Ascending aorta (tissue), 2 donors: ENCODE data around the gene RXRA. TPM values are rescaled to one million over a fixed set of nuclear protein-coding genes. Genes with fewer than 3 reads are reported as not detected.

Experiments
- DNase-seq, 2 donors: peaks; one replicate each; pipeline ENCODE4 v3.0.0-alpha.2; 2019; ENCODE audit warnings: low spot score in 2 of 2
- H3K27ac ChIP-seq, 2 donors: fragments of 200-600 bp; sonication (generic); one replicate each; pipeline ENCODE4 v1.5.1; 2016 to 2017; ENCODE audit warnings: mild to moderate bottlenecking in 1 of 2
- H3K27me3 ChIP-seq: fragments of 200-600 bp; sonication (generic); one replicate; pipeline ENCODE4 v1.5.1; 2017
- H3K36me3 ChIP-seq, 2 donors: fragments of 200-600 bp; sonication (generic); one replicate each; pipeline ENCODE4 v1.5.1; 2016
- H3K4me1 ChIP-seq, 2 donors: fragments of 200-600 bp; sonication (generic); one replicate each; pipeline ENCODE4 v1.5.1; 2016 to 2017; ENCODE audit warnings: mild to moderate bottlenecking in 1 of 2
- H3K4me3 ChIP-seq, 2 donors: fragments of 200-600 bp; sonication (generic); one replicate each; pipeline ENCODE4 v1.5.1; 2016 to 2017; ENCODE audit warnings: mild to moderate bottlenecking in 1 of 2
- H3K9me3 ChIP-seq, 2 donors: fragments of 200-600 bp; sonication (generic); one replicate each; pipeline ENCODE4 v1.5.1; 2016
- intact Hi-C: fragments of 100-400 bp; cut with DNase I; formaldehyde crosslinking; loops from one replicate; pipeline ENCODE4 v1.15.1; 2023
- total RNA-seq: library from RNA; depleted of rRNA; stranded (reverse); fragments of >200 nt; gene quantifications from one replicate; pipeline ENCODE4 v1.1.0, GENCODE V29; 2016
- TF ChIP-seq, protein P1 (sequence below), 3 experiments: fragments of 200-600 bp in 2 of 3; fragments of 450-650 bp in 1 of 3; sonication (generic) in 2 of 3; IDR thresholded peaks; one replicate each; pipeline ENCODE4 v1.5.1; 2016 to 2019; ENCODE audit warnings: antibody characterized with exemption in 3 of 3, mild to moderate bottlenecking in 1 of 3, moderate library complexity in 1 of 3

Gene RXRA
- total RNA-seq, 1 donor from 2014 or later = 64.1 TPM

DNA sequence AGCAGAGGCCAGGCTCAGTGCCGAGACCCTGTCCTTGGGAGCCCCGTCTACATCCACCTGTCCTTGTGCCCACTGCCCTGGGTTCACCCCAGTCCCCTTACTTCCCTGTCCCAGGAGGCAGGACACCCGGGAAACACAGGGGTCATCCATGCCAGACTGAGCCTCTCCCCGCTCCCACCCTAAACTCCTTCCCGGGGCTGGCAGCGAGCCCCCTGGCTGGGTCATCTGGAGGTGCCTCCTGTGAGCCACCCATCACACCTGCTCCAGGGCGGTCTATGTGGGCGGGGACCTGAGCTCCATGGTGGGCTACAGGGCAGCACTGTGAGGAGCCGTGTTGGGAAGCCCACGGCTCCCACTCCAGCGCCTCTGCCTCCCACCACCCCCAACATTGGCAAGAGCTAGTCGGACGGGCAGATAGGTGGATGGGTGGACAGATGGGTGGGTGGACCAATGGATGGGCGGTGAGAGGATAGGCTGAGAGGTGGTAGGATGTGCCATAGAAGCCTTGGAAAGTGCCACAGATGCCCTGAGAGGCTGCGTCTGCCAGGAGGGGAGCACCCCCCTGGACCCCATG lies 42.5 kb upstream of the RXRA start:
- Histone ChIP-seq H3K36me3 (no peaks in the 10 kb centered on the region), H3K4me1 (peaks cover 12 to 18% of the 10 kb centered on the region in 2 donors), H3K27me3 (no peaks in the 10 kb centered on the region), H3K9me3 (no peaks in the 10 kb centered on the region), H3K4me3 (peak overlapping the region in 1 of 2 donors; percentile 28), H3K27ac (peak overlapping the region in 1 of 2 donors; percentile 52)
- DNase-seq = no peak
- TF ChIP-seq, protein P1, sequence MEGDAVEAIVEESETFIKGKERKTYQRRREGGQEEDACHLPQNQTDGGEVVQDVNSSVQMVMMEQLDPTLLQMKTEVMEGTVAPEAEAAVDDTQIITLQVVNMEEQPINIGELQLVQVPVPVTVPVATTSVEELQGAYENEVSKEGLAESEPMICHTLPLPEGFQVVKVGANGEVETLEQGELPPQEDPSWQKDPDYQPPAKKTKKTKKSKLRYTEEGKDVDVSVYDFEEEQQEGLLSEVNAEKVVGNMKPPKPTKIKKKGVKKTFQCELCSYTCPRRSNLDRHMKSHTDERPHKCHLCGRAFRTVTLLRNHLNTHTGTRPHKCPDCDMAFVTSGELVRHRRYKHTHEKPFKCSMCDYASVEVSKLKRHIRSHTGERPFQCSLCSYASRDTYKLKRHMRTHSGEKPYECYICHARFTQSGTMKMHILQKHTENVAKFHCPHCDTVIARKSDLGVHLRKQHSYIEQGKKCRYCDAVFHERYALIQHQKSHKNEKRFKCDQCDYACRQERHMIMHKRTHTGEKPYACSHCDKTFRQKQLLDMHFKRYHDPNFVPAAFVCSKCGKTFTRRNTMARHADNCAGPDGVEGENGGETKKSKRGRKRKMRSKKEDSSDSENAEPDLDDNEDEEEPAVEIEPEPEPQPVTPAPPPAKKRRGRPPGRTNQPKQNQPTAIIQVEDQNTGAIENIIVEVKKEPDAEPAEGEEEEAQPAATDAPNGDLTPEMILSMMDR (IDR thresholded peaks at IDR 0.05) = no peak
- intact Hi-C loops = loop anchor here (2.0 to 5.0 kb wide), 2 partner anchors 41 to 111 kb away; no protein-coding TSS in a partner anchor

DNA sequence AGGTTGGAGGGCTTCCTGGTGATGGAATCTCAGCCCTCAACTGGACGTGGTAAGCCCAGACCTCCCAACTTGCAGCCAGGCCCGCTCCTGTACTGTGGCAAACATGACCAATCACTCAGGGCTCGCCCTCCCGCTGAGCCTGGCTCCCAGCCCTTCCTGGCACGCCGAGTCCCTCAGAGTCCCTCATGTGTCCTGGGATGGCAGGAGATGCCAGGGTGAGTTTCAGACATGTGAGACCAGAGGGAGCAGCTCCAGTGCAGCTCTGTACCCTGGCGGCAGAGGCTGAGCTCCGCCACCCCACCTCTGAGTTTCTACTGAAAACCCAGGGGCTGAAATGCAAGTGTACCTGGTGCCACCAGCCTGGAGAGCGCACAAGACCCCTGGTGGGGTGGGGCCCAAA lies 42.0 kb upstream of the RXRA start:
- H3K36me3 ChIP-seq = no peaks in the 10 kb centered on the region
- H3K4me3 ChIP-seq = no peak overlapping the region
- TF ChIP-seq, protein P1 (IDR thresholded peaks at IDR 0.05) = no peak
- intact Hi-C loops = loop anchor here (5.0 kb wide), 1 partner anchor 112 kb away; no protein-coding TSS in a partner anchor
- no peaks in the 10 kb centered on the region for H3K9me3 ChIP-seq
- H3K27me3 ChIP-seq = no peaks in the 10 kb centered on the region
- peak; percentile 15 to 82 for DNase-seq
- H3K4me1 ChIP-seq = peaks cover 12 to 18% of the 10 kb centered on the region in 2 donors
- no peak overlapping the region for H3K27ac ChIP-seq

DNA sequence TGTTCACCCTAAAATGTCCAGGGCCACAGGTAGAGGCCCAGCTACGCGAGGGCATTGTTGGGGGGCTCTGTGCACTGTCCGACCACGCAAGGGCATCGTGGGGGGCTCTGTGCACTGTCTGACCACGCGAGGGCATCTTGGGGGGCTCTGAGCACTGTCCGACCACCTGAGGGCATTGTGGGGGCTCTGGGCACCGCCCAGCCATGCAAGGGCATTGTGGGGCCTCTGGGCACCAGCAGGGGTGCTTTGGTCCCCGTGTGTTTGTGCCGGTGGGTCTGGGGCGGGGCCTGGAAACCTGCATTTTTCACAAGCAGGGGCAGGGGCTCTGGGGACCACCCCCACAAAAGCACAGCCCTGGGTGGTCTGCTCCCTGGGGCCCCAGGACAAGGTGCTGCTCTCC lies 41.5 kb upstream of the RXRA start:
- no peak for DNase-seq
- Histone ChIP-seq H3K9me3 (no peaks in the 10 kb centered on the region), H3K36me3 (no peaks in the 10 kb centered on the region), H3K27me3 (no peaks in the 10 kb centered on the region), H3K4me1 (peaks cover 12 to 18% of the 10 kb centered on the region in 2 donors), H3K27ac (no peak overlapping the region), H3K4me3 (no peak overlapping the region)
- intact Hi-C loops = loop anchor here (5.0 kb wide), 1 partner anchor 112 kb away; no protein-coding TSS in a partner anchor
- TF ChIP-seq, protein P1 (IDR thresholded peaks at IDR 0.05) = no peak

DNA sequence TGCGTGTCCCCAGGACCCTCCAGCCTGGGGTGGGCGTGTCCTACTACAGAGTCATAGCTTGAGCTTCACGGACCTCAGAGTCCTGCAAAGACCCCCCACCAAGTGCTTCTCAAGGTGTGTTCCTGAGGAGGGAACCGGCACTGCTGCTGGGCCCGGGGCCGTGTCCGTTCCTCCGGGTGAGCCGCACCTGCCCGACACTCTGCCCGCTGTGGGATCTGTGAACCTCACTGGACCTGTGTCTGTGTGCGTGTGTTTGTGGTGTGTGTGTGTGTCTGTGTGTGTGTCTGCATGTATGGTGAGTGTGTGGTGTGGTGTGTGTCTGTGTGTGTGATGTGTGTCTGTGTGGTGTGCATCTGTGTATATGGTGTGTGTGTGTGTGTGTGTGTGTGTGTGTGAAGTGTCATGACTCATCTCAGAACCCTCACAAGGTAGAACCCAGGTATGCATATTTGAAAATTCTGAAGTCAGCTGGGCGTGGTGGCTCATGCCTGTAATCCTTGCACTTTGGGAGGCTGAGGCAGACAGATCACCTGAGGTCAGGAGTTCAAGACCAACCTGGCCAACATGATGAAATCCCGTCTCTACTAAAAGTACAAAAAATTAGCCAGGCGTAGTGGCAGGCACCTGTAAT lies 40.9 kb upstream of the RXRA start:
- Histone ChIP-seq H3K4me1 (peaks cover 12 to 18% of the 10 kb centered on the region in 2 donors), H3K36me3 (no peaks in the 10 kb centered on the region), H3K27ac (no peak overlapping the region), H3K4me3 (no peak overlapping the region), H3K9me3 (no peaks in the 10 kb centered on the region), H3K27me3 (no peaks in the 10 kb centered on the region)
- intact Hi-C loops = no loop called here
- no peak for DNase-seq
- TF ChIP-seq, protein P1 (IDR thresholded peaks at IDR 0.05) = no peak

DNA sequence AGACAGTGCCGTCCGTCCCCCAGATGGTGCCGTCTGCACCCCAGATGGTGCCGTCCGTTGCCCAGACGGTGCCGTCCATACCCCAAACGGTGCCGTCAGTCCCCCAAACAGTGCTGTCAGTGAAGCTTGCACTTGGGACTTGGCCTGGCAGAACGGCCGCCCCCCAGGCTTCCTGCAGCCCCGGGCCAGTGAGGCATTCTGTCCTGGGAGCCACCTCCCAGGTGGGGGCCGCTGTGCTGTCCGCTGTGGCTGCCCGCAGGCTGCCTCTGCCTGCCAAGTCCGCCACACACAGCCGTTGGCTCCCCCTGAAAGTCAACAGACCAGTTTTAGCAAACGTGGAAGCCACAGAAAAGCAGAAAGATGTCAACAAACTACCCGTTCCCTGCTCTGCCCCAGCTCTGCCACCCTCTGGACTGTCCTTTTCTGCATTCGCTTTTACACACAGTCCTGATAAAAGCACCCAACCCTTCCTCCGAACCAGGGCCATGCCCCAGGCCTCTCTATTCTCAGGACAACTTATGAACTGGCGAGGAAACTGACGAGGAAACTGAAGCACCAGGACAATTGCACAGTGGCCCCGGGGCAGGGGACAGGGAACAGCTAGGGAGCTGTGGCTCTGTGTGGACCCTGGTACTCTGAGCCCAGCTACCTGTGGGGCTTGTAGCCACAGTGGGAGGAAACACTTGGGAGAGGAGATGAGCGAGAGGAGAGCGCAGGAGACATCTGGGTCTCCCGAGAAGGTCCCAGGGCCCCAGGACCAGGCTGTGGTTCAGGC lies 39.6 kb upstream of the RXRA start:
- H3K27me3 ChIP-seq = no peaks in the 10 kb centered on the region
- no peaks in the 10 kb centered on the region for H3K9me3 ChIP-seq
- H3K4me1 ChIP-seq = peaks cover 12 to 18% of the 10 kb centered on the region in 2 donors
- DNase-seq = no peak
- TF ChIP-seq, protein P1 (IDR thresholded peaks at IDR 0.05) = peak in 1 of 3 experiments; percentile 25
- peak overlapping the region in 1 of 2 donors; percentile 46 for H3K27ac ChIP-seq
- H3K4me3 ChIP-seq = no peak overlapping the region
- intact Hi-C loops = no loop called here
- H3K36me3 ChIP-seq = no peaks in the 10 kb centered on the region
